GM12878 (cell line): ENCODE measurements around the gene ANO4.

Experiments used
- BACH1 ChIP-seq: fragments of 450-650 bp; IDR thresholded peaks from 2 replicates; pipeline ENCODE4 v1.6.1; 2017; ENCODE audit warnings: mild to moderate bottlenecking, borderline replicate concordance
- CBX3 ChIP-seq: fragments of 200-600 bp; sonication (generic); IDR thresholded peaks from 2 replicates; pipeline ENCODE4 v1.6.1; 2016; ENCODE audit warnings: low read depth, borderline replicate concordance
- CREB1 ChIP-seq: IDR thresholded peaks from 2 replicates; pipeline ENCODE4 v1.6.1; 2012; ENCODE audit warnings: low read depth, mild to moderate bottlenecking, inconsistent platforms
- EZH2 ChIP-seq: IDR thresholded peaks from 2 replicates; pipeline ENCODE4 v1.6.1; 2012; ENCODE audit warnings: low read depth, mild to moderate bottlenecking, control low read depth, inconsistent platforms, low read length, borderline replicate concordance; ENCODE audit not compliant: control insufficient read depth
- JUND ChIP-seq: IDR thresholded peaks from 2 replicates; pipeline ENCODE4 v1.6.1; 2012; ENCODE audit warnings: low read depth, mild to moderate bottlenecking, low read length, improper control_type of control experiment, moderate library complexity
- MXI1 ChIP-seq: fragments of 150-350 bp; IDR thresholded peaks from 2 replicates; pipeline ENCODE4 v1.6.1; 2011; ENCODE audit warnings: low read depth, mild to moderate bottlenecking, inconsistent platforms, low read length, improper control_type of control experiment
- MYB ChIP-seq: fragments of 150-350 bp; IDR thresholded peaks from 2 replicates; pipeline ENCODE4 v1.6.1; 2014; ENCODE audit warnings: mild to moderate bottlenecking, low read depth, low read length, borderline replicate concordance
- TF ChIP-seq, protein P1 (sequence below): IDR thresholded peaks from 2 replicates; pipeline ENCODE4 v1.6.1; 2012; ENCODE audit warnings: mild to moderate bottlenecking, low read depth, low read length
- TF ChIP-seq, protein P2 (sequence below), 3 experiments: IDR thresholded peaks in 2 of 3; conservative IDR thresholded peaks in 1 of 3; 2 replicates each; pipeline ENCODE4 v1.5.1; 2011; ENCODE audit warnings: low read depth in 3 of 3, low read length in 3 of 3, mild to moderate bottlenecking in 3 of 3, control low read depth in 2 of 3, moderate library complexity in 2 of 3, inconsistent platforms in 1 of 3, mixed read lengths in 1 of 3; ENCODE audit not compliant: control insufficient read depth in 2 of 3, insufficient read depth in 1 of 3; ENCODE audit errors: extremely low read depth in 1 of 3
- TF ChIP-seq, protein P3 (sequence below): IDR thresholded peaks from 2 replicates; pipeline ENCODE4 v1.6.1; 2011; ENCODE audit warnings: borderline replicate concordance, low read depth, mild to moderate bottlenecking, moderate library complexity, low read length; ENCODE audit not compliant: insufficient read depth, poor library complexity, severe bottlenecking
- TF ChIP-seq, protein P4 (sequence below): IDR thresholded peaks from 2 replicates; pipeline ENCODE4 v1.6.1; 2011; ENCODE audit warnings: low read depth, low read length, improper control_type of control experiment, borderline replicate concordance
- TF ChIP-seq, protein P5 (sequence below): fragments of 450-650 bp; IDR thresholded peaks from 2 replicates; pipeline ENCODE4 v1.6.1; 2018; ENCODE audit warnings: borderline replicate concordance, mild to moderate bottlenecking; ENCODE audit not compliant: partially characterized antibody
- TF ChIP-seq, protein P6 (sequence below): IDR thresholded peaks from 2 replicates; pipeline ENCODE4 v1.6.1; 2011; ENCODE audit warnings: low read depth, mild to moderate bottlenecking, low read length, moderate library complexity, borderline replicate concordance; ENCODE audit errors: extremely low read depth
- TF ChIP-seq, protein P7 (sequence below): IDR thresholded peaks from 2 replicates; pipeline ENCODE4 v1.6.1; 2011; ENCODE audit warnings: borderline replicate concordance, low read depth, mild to moderate bottlenecking, moderate library complexity, mixed read lengths, low read length; ENCODE audit not compliant: insufficient read depth; ENCODE audit errors: extremely low read length

DNA sequence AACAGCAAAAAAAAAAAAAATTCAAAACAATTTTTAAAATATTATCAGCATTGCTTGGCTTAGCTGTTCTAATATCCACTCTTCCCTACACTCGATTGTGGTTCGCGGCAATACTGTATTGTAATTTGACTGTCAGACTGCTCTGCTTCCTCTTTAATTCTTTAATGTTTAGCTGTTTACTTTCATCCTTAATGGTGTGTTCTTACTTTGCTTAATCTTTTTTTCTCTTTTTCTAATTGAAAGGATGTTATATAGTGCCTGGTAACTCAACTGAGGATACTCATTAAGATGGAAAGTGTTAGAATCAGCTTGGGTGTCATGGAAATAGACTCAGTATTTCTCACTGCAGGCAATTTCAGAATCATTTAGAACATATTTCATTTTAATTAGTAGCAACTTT, 2.0 kb downstream of the ANO4 start:
- TF ChIP-seq, protein P1, sequence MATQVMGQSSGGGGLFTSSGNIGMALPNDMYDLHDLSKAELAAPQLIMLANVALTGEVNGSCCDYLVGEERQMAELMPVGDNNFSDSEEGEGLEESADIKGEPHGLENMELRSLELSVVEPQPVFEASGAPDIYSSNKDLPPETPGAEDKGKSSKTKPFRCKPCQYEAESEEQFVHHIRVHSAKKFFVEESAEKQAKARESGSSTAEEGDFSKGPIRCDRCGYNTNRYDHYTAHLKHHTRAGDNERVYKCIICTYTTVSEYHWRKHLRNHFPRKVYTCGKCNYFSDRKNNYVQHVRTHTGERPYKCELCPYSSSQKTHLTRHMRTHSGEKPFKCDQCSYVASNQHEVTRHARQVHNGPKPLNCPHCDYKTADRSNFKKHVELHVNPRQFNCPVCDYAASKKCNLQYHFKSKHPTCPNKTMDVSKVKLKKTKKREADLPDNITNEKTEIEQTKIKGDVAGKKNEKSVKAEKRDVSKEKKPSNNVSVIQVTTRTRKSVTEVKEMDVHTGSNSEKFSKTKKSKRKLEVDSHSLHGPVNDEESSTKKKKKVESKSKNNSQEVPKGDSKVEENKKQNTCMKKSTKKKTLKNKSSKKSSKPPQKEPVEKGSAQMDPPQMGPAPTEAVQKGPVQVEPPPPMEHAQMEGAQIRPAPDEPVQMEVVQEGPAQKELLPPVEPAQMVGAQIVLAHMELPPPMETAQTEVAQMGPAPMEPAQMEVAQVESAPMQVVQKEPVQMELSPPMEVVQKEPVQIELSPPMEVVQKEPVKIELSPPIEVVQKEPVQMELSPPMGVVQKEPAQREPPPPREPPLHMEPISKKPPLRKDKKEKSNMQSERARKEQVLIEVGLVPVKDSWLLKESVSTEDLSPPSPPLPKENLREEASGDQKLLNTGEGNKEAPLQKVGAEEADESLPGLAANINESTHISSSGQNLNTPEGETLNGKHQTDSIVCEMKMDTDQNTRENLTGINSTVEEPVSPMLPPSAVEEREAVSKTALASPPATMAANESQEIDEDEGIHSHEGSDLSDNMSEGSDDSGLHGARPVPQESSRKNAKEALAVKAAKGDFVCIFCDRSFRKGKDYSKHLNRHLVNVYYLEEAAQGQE, result no peak
- TF ChIP-seq, protein P2, sequence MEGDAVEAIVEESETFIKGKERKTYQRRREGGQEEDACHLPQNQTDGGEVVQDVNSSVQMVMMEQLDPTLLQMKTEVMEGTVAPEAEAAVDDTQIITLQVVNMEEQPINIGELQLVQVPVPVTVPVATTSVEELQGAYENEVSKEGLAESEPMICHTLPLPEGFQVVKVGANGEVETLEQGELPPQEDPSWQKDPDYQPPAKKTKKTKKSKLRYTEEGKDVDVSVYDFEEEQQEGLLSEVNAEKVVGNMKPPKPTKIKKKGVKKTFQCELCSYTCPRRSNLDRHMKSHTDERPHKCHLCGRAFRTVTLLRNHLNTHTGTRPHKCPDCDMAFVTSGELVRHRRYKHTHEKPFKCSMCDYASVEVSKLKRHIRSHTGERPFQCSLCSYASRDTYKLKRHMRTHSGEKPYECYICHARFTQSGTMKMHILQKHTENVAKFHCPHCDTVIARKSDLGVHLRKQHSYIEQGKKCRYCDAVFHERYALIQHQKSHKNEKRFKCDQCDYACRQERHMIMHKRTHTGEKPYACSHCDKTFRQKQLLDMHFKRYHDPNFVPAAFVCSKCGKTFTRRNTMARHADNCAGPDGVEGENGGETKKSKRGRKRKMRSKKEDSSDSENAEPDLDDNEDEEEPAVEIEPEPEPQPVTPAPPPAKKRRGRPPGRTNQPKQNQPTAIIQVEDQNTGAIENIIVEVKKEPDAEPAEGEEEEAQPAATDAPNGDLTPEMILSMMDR (IDR thresholded peaks at IDR 0.05 in 2 of 3, conservative IDR thresholded peaks at IDR 0.05 in 1 of 3; ENCODE audit: control insufficient read depth in 2 of 3, extremely low read depth in 1 of 3, insufficient read depth in 1 of 3, low read depth in 3 of 3, low read length in 3 of 3), result no peak
- TF ChIP-seq, protein P3, sequence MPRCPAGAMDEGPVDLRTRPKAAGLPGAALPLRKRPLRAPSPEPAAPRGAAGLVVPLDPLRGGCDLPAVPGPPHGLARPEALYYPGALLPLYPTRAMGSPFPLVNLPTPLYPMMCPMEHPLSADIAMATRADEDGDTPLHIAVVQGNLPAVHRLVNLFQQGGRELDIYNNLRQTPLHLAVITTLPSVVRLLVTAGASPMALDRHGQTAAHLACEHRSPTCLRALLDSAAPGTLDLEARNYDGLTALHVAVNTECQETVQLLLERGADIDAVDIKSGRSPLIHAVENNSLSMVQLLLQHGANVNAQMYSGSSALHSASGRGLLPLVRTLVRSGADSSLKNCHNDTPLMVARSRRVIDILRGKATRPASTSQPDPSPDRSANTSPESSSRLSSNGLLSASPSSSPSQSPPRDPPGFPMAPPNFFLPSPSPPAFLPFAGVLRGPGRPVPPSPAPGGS, result no peak
- TF ChIP-seq, protein P4, sequence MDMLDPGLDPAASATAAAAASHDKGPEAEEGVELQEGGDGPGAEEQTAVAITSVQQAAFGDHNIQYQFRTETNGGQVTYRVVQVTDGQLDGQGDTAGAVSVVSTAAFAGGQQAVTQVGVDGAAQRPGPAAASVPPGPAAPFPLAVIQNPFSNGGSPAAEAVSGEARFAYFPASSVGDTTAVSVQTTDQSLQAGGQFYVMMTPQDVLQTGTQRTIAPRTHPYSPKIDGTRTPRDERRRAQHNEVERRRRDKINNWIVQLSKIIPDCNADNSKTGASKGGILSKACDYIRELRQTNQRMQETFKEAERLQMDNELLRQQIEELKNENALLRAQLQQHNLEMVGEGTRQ, result no peak
- TF ChIP-seq JUND, result no peak
- TF ChIP-seq, protein P5, sequence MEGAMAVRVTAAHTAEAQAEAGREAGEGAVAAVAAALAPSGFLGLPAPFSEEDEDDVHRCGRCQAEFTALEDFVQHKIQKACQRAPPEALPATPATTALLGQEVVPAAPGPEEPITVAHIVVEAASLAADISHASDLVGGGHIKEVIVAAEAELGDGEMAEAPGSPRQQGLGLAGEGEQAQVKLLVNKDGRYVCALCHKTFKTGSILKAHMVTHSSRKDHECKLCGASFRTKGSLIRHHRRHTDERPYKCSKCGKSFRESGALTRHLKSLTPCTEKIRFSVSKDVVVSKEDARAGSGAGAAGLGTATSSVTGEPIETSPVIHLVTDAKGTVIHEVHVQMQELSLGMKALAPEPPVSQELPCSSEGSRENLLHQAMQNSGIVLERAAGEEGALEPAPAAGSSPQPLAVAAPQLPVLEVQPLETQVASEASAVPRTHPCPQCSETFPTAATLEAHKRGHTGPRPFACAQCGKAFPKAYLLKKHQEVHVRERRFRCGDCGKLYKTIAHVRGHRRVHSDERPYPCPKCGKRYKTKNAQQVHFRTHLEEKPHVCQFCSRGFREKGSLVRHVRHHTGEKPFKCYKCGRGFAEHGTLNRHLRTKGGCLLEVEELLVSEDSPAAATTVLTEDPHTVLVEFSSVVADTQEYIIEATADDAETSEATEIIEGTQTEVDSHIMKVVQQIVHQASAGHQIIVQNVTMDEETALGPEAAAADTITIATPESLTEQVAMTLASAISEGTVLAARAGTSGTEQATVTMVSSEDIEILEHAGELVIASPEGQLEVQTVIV, result no peak
- TF ChIP-seq BACH1, result no peak
- no peak for TF ChIP-seq MYB
- TF ChIP-seq, protein P6, sequence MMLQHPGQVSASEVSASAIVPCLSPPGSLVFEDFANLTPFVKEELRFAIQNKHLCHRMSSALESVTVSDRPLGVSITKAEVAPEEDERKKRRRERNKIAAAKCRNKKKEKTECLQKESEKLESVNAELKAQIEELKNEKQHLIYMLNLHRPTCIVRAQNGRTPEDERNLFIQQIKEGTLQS, result no peak
- no peak for TF ChIP-seq MXI1
- no peak for TF ChIP-seq EZH2
- no peak for TF ChIP-seq CBX3
- no peak for TF ChIP-seq CREB1
- TF ChIP-seq, protein P7, sequence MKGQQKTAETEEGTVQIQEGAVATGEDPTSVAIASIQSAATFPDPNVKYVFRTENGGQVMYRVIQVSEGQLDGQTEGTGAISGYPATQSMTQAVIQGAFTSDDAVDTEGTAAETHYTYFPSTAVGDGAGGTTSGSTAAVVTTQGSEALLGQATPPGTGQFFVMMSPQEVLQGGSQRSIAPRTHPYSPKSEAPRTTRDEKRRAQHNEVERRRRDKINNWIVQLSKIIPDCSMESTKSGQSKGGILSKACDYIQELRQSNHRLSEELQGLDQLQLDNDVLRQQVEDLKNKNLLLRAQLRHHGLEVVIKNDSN, result no peak
